Measurements from ENCODE around the gene IFNA1.

Gene IFNA1

GRCh38 chr9:21440139-21440538 lies at the start of gene IFNA1:
Gene IFNA1 (plus strand): TSS chr9:21440439. CDS start chr9:21440508, 69 bp downstream.
- Histone ChIP-seq H3F3A (ENCODE audit: insufficient read depth, low read length) (peaks cover 12% of the 10 kb centered on the region), H3K9me3 (replicated peaks; ENCODE audit: insufficient read depth, low read length) (no peaks in the 10 kb centered on the region), H3K4me2 (ENCODE audit: low read depth, low read length) (no peak within 1 kb of the TSS), H2AFZ (ENCODE audit: low read length) (no peak within 1 kb of the TSS), H3K9me2 (replicated peaks; ENCODE audit: insufficient read depth, low read length) (no peaks in the 10 kb centered on the region), H3K4me3 (ENCODE audit: low read length) (no peak within 1 kb of the TSS), H4K20me1 (ENCODE audit: insufficient read depth, low read length) (no peaks in the 10 kb centered on the region), H3K27me3 (replicated peaks; ENCODE audit: insufficient read depth, low read length) (no peaks in the 10 kb centered on the region), H3K4me1 (ENCODE audit: low read length) (0 out of 2 replicates have a peak, but pooled peaks cover 11% of the 10 kb centered on the region), H3K36me3 (replicated peaks; ENCODE audit: insufficient read depth, low read length) (no peaks in the 10 kb centered on the region), H3K27ac (ENCODE audit: low read length) (no peak within 1 kb of the TSS), H3K9ac (ENCODE audit: low read length) (no peak within 1 kb of the TSS), H3K79me2 (ENCODE audit: low read length) (no peaks in the 10 kb centered on the region)
- TF ChIP-seq EZH2phosphoT487 (IDR thresholded peaks at IDR 0.05; ENCODE audit: low read length) (no peak), EZH2 (optimal IDR thresholded peaks at IDR 0.05; ENCODE audit: low read depth, low read length) (no peak), CTCF (IDR thresholded peaks at IDR 0.05; ENCODE audit: low read length) (no peak)
- no peak for DNase-seq

GRCh38 chr9:21392270-21392669 lies 48.0 kb upstream of the IFNA1 start:
- Histone ChIP-seq H3K4me3 (ENCODE audit: low read length) (no peak overlapping the region), H3K4me2 (ENCODE audit: low read depth, low read length) (no peak overlapping the region), H3K9me2 (replicated peaks; ENCODE audit: insufficient read depth, low read length) (no peaks in the 10 kb centered on the region), H3K9me3 (replicated peaks; ENCODE audit: insufficient read depth, low read length) (no peaks in the 10 kb centered on the region), H3K36me3 (replicated peaks; ENCODE audit: insufficient read depth, low read length) (no peaks in the 10 kb centered on the region), H2AFZ (ENCODE audit: low read length) (no peak overlapping the region), H4K20me1 (ENCODE audit: insufficient read depth, low read length) (no peaks in the 10 kb centered on the region), H3F3A (ENCODE audit: insufficient read depth, low read length) (no peaks in the 10 kb centered on the region), H3K27me3 (replicated peaks; ENCODE audit: insufficient read depth, low read length) (no peaks in the 10 kb centered on the region), H3K4me1 (ENCODE audit: low read length) (no peaks in the 10 kb centered on the region), H3K79me2 (ENCODE audit: low read length) (no peaks in the 10 kb centered on the region), H3K9ac (ENCODE audit: low read length) (no peak overlapping the region), H3K27ac (ENCODE audit: low read length) (no peak overlapping the region)
- DNase-seq, result no peak
- TF ChIP-seq EZH2phosphoT487 (IDR thresholded peaks at IDR 0.05; ENCODE audit: low read length) (no peak), CTCF (IDR thresholded peaks at IDR 0.05; ENCODE audit: low read length) (peak; percentile 13; the same call in 1 of the 2 replicates)

- TF ChIP-seq EZH2phosphoT487 (IDR thresholded peaks at IDR 0.05; ENCODE audit: low read length) (no peak), EZH2 (optimal IDR thresholded peaks at IDR 0.05; ENCODE audit: low read depth, low read length) (no peak), CTCF (IDR thresholded peaks at IDR 0.05; ENCODE audit: low read length) (no peak)
- Histone ChIP-seq H3K79me2 (ENCODE audit: low read length) (no peaks in the 10 kb centered on the region), H4K20me1 (ENCODE audit: insufficient read depth, low read length) (no peaks in the 10 kb centered on the region), H3K9me2 (replicated peaks; ENCODE audit: insufficient read depth, low read length) (no peaks in the 10 kb centered on the region), H3K27ac (ENCODE audit: low read length) (no peak overlapping the region), H3K27me3 (replicated peaks; ENCODE audit: insufficient read depth, low read length) (no peaks in the 10 kb centered on the region), H3K36me3 (replicated peaks; ENCODE audit: insufficient read depth, low read length) (no peaks in the 10 kb centered on the region), H3K4me2 (ENCODE audit: low read depth, low read length) (no peak overlapping the region), H2AFZ (ENCODE audit: low read length) (no peak overlapping the region), H3K9ac (ENCODE audit: low read length) (no peak overlapping the region), H3K4me1 (ENCODE audit: low read length) (0 out of 2 replicates have a peak, but pooled peaks cover 3% of the 10 kb centered on the region), H3F3A (ENCODE audit: insufficient read depth, low read length) (peaks cover 5% of the 10 kb centered on the region; the same call in 1 of the 2 replicates), H3K4me3 (ENCODE audit: low read length) (no peak overlapping the region), H3K9me3 (replicated peaks; ENCODE audit: insufficient read depth, low read length) (no peaks in the 10 kb centered on the region)
- DNase-seq, result no peak
Observed at GRCh38 chr9:21395778-21396717, 44.2 kb upstream of the IFNA1 start.
